ENCODE data around the gene FXYD5. TPM values are rescaled to one million over a fixed set of nuclear protein-coding genes. Genes with fewer than 3 reads are reported as not detected.

The FXYD5 gene
- total RNA-seq, 1 experiment from 2014 or later = 123 TPM

DNA sequence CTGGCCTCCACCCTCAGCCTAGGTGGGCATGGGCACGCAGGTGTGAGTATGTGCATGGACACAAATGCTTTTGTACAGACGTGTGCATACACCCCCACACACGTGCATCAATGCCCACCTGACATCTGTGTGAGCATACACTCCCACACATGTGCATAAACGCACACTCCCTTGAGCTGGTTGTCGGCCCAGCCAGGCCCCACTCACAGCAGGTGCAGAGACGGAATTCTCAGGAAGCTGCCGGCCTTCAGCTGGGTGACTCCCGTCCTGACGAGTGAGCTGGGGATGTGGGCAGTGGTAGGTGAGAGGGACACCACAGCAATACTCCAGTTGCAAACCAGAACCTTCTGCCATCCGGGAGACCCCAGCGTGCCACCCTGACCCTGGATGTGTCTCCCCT is 20.7 kb upstream of the FXYD5 start:
- no peaks in the 10 kb centered on the region for H3K9me3 ChIP-seq (ENCODE audit: control insufficient read depth in 1 of 2, insufficient read depth in 1 of 2, low read depth in 1 of 2, low read length in 2 of 2)
- BruUV-seq (replicated peaks) = no TSS peak
- RAD21 ChIA-PET (ENCODE audit: low non-redundant PET in 1 of 2, low total read pairs in 2 of 2, uncharacterized antibody in 2 of 2, unreplicated experiment in 2 of 2) = no interaction called here
- H3K36me3 ChIP-seq (ENCODE audit: control insufficient read depth in 1 of 2, insufficient read depth in 2 of 2, low read length in 2 of 2) = no peaks in the 10 kb centered on the region
- no peak overlapping the region for H3K9ac ChIP-seq (ENCODE audit: low read length)
- intact Hi-C loops (cut with micrococcal nuclease) = loop anchor here (10.0 kb wide), 1 partner anchor 159 kb away; no protein-coding TSS in a partner anchor
- H3K79me2 ChIP-seq (ENCODE audit: insufficient read depth, low read length) = no peaks in the 10 kb centered on the region
- H3K4me3 ChIP-seq (replicated peaks in 1 of 2; ENCODE audit: low read depth in 1 of 2, low read length in 2 of 2) = no peak overlapping the region
- no peak overlapping the region for H3K27ac ChIP-seq (ENCODE audit: low read depth, low read length)
- no peaks in the 10 kb centered on the region for H3K27me3 ChIP-seq (ENCODE audit: insufficient read depth, low read length)
- CTCF ChIA-PET = no interaction called here
- POLR2A ChIA-PET = no interaction called here
- no peaks in the 10 kb centered on the region for H4K20me1 ChIP-seq (ENCODE audit: insufficient read depth)
- ATAC-seq (no peak), DNase-seq (ENCODE audit: low read depth, low spot score) (no peak)
- no peak overlapping the region for H3K4me2 ChIP-seq (ENCODE audit: low read length)
- H2AFZ ChIP-seq (ENCODE audit: low read depth, low read length, poor library complexity, severe bottlenecking) = no peak overlapping the region
- H3K9me2 ChIP-seq (ENCODE audit: insufficient read depth) = no peaks in the 10 kb centered on the region
- no peaks in the 10 kb centered on the region for H3K4me1 ChIP-seq (ENCODE audit: control insufficient read depth in 1 of 2, insufficient read depth in 2 of 2, low read length in 2 of 2)
- TF ChIP-seq, protein P1, sequence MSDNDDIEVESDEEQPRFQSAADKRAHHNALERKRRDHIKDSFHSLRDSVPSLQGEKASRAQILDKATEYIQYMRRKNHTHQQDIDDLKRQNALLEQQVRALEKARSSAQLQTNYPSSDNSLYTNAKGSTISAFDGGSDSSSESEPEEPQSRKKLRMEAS (IDR thresholded peaks at IDR 0.05) = no peak

DNA sequence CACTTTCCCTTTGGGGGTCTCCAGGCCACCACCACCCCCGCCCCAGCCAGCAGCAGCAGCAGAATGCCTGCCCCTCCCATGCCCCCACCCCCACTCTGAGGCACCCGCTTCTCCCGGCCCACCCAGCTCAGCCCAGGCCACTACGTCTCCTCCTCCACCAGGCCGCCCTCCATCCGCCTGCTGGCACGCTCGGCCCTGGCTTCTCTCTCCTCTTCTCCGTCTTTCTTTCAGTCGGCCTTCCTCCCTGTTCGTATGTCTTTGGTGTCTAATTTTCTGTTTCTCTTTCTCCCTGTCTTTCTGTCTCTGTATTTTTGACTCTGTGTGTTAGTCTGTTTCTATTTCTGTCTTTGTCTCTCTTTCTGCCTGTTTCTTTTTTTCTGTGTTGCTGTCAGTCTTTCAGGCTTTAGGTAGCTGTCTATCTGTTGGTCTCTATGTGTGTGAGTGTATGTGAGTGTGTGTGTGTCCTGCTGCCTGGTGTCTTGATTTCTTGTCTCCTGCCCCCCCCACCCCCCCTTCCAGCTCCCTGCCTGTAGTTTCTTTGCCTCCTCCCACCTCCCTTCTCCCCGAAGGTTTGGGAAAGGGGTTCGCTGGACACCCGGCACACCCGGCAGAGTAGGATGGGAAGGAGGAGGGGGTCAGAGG is 19.8 kb upstream of the FXYD5 start, which contains the start of gene LGI4:
LGI4 (minus strand) TSS at position 459 of the 642 bp plus-strand sequence; CDS start at position 80, 379 bp downstream.
- Histone ChIP-seq H3K9me3 (ENCODE audit: control insufficient read depth in 1 of 2, insufficient read depth in 1 of 2, low read depth in 1 of 2, low read length in 2 of 2) (no peaks in the 10 kb centered on the region), H3K36me3 (ENCODE audit: control insufficient read depth in 1 of 2, insufficient read depth in 2 of 2, low read length in 2 of 2) (no peaks in the 10 kb centered on the region), H3K4me3 (replicated peaks in 1 of 2; ENCODE audit: low read depth in 1 of 2, low read length in 2 of 2) (no peak within 1 kb of the TSS), H2AFZ (ENCODE audit: low read depth, low read length, poor library complexity, severe bottlenecking) (no peak within 1 kb of the TSS), H3K4me1 (ENCODE audit: control insufficient read depth in 1 of 2, insufficient read depth in 2 of 2, low read length in 2 of 2) (no peaks in the 10 kb centered on the region), H3K4me2 (ENCODE audit: low read length) (no peak within 1 kb of the TSS), H3K9ac (ENCODE audit: low read length) (no peak within 1 kb of the TSS), H3K27ac (ENCODE audit: low read depth, low read length) (no peak within 1 kb of the TSS), H3K79me2 (ENCODE audit: insufficient read depth, low read length) (no peaks in the 10 kb centered on the region), H3K27me3 (ENCODE audit: insufficient read depth, low read length) (no peaks in the 10 kb centered on the region), H4K20me1 (ENCODE audit: insufficient read depth) (no peaks in the 10 kb centered on the region), H3K9me2 (ENCODE audit: insufficient read depth) (no peaks in the 10 kb centered on the region)
- POLR2A ChIA-PET = no interaction called here
- CTCF ChIA-PET = interaction anchor here (1.2 to 4.1 kb wide), 5 partner anchors 8 to 67 kb away, joined by 3 to 28 read pairs (median 7); partner anchors contain the start of gene FXYD3
- DNase-seq (ENCODE audit: low read depth, low spot score) = no peak
- 0 out of 2 replicates have a peak, but pooled peaks have one; percentile 10 for ATAC-seq
- BruUV-seq (replicated peaks) = no TSS peak
- RAD21 ChIA-PET (ENCODE audit: low non-redundant PET in 1 of 2, low total read pairs in 2 of 2, uncharacterized antibody in 2 of 2, unreplicated experiment in 2 of 2) = no interaction called here
- no peak for TF ChIP-seq FOSL1 (IDR thresholded peaks at IDR 0.05; ENCODE audit: low read depth)
- no peak for TF ChIP-seq EZH2phosphoT487 (IDR thresholded peaks at IDR 0.05; ENCODE audit: borderline replicate concordance)
- TF ChIP-seq REST (IDR thresholded peaks at IDR 0.05; ENCODE audit: low read depth) = no peak
- TF ChIP-seq SIN3A (IDR thresholded peaks at IDR 0.05; ENCODE audit: low read depth) = no peak
- TF ChIP-seq, protein P2, sequence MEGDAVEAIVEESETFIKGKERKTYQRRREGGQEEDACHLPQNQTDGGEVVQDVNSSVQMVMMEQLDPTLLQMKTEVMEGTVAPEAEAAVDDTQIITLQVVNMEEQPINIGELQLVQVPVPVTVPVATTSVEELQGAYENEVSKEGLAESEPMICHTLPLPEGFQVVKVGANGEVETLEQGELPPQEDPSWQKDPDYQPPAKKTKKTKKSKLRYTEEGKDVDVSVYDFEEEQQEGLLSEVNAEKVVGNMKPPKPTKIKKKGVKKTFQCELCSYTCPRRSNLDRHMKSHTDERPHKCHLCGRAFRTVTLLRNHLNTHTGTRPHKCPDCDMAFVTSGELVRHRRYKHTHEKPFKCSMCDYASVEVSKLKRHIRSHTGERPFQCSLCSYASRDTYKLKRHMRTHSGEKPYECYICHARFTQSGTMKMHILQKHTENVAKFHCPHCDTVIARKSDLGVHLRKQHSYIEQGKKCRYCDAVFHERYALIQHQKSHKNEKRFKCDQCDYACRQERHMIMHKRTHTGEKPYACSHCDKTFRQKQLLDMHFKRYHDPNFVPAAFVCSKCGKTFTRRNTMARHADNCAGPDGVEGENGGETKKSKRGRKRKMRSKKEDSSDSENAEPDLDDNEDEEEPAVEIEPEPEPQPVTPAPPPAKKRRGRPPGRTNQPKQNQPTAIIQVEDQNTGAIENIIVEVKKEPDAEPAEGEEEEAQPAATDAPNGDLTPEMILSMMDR (IDR thresholded peaks at IDR 0.05 in 2 of 3, conservative IDR thresholded peaks at IDR 0.05 in 1 of 3; ENCODE audit: borderline replicate concordance in 1 of 3, insufficient read depth in 1 of 3, low read depth in 2 of 3, low read length in 2 of 3) = no peak
- no peak for TF ChIP-seq JUND (IDR thresholded peaks at IDR 0.05)
- no peak for TF ChIP-seq EGR1 (IDR thresholded peaks at IDR 0.05; ENCODE audit: low read depth)
- no peak for TF ChIP-seq POLR2A (IDR thresholded peaks at IDR 0.05; ENCODE audit: borderline replicate concordance, extremely low read depth, insufficient read depth, insufficient read length)
- no peak for TF ChIP-seq YY1 (IDR thresholded peaks at IDR 0.05; ENCODE audit: extremely low read depth, insufficient replicate concordance, low read depth, low read length)
- TF ChIP-seq CBX3 (IDR thresholded peaks at IDR 0.05; ENCODE audit: low read depth) = no peak
- TF ChIP-seq, protein P3, sequence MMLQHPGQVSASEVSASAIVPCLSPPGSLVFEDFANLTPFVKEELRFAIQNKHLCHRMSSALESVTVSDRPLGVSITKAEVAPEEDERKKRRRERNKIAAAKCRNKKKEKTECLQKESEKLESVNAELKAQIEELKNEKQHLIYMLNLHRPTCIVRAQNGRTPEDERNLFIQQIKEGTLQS (IDR thresholded peaks at IDR 0.05) = no peak
- intact Hi-C loops (cut with micrococcal nuclease) = loop anchor here (1.0 to 10.0 kb wide), 2 partner anchors 67 to 160 kb away; no protein-coding TSS in a partner anchor
